K562 (cell line): ENCODE results near the gene TRNAU1AP. TPM values are rescaled to one million over a fixed set of nuclear protein-coding genes. Genes with fewer than 3 reads are reported as not detected.

ENCODE experiments used
- CBFA2T2 ChIP-seq: fragments of 450-650 bp; conservative IDR thresholded peaks from 2 replicates; pipeline ENCODE4 v1.6.1; 2017; ENCODE audit warnings: mild to moderate bottlenecking
- CHD7 ChIP-seq: fragments of 200-600 bp; sonication (generic); IDR thresholded peaks from one replicate; pipeline ENCODE4 v1.6.1; 2012; ENCODE audit warnings: mild to moderate bottlenecking, low read depth, low read length, inconsistent platforms
- FIP1L1 ChIP-seq: fragments of 200-400 bp; formaldehyde crosslinking; IDR thresholded peaks from 2 replicates; pipeline ENCODE4 v1.6.1; 2018; ENCODE audit warnings: mild to moderate bottlenecking, low read depth, low read length; ENCODE audit not compliant: poor library complexity, severe bottlenecking
- FOXK1 ChIP-seq: sonication (generic); formaldehyde crosslinking; IDR thresholded peaks from 2 replicates; pipeline ENCODE4 v1.8.0; 2022; ENCODE audit warnings: missing genetic modification reagents, mild to moderate bottlenecking, borderline replicate concordance
- MBD1 ChIP-seq: fragments of 250-450 bp; sonication (Bioruptor Pico); IDR thresholded peaks from 2 replicates; pipeline ENCODE4 v1.8.0; 2022; ENCODE audit warnings: inconsistent platforms
- MTA3 ChIP-seq: fragments of 450-650 bp; formaldehyde crosslinking; IDR thresholded peaks from 2 replicates; pipeline ENCODE4 v1.6.1; 2017; ENCODE audit warnings: mild to moderate bottlenecking, borderline replicate concordance
- RCOR1 ChIP-seq, 2 experiments: IDR thresholded peaks; 2 replicates each; pipeline ENCODE4 v1.6.1; 2012; ENCODE audit warnings: low read depth in 2 of 2, low read length in 2 of 2, borderline replicate concordance in 1 of 2, improper control_type of control experiment in 1 of 2
- SREBF2 ChIP-seq: sonication (generic); formaldehyde crosslinking; IDR thresholded peaks from 2 replicates; pipeline ENCODE4 v1.4.0; 2020; ENCODE audit warnings: mild to moderate bottlenecking, missing genetic modification reagents
- TAF1 ChIP-seq: IDR thresholded peaks from 2 replicates; pipeline ENCODE4 v1.6.1; 2011; ENCODE audit warnings: mild to moderate bottlenecking, low read length, moderate library complexity; ENCODE audit not compliant: insufficient read depth, control insufficient read depth, severe bottlenecking; ENCODE audit errors: extremely low read depth
- THRAP3 ChIP-seq: fragments of 450-650 bp; IDR thresholded peaks from 2 replicates; pipeline ENCODE4 v1.6.1; 2016; ENCODE audit warnings: mild to moderate bottlenecking, inconsistent platforms, borderline replicate concordance
- TSHZ1 ChIP-seq: fragments of 250-450 bp; sonication (Bioruptor Pico); IDR thresholded peaks from 2 replicates; pipeline ENCODE4 v1.4.0; 2020; ENCODE audit warnings: mild to moderate bottlenecking, moderate library complexity
- ZNF232 ChIP-seq: sonication (generic); formaldehyde crosslinking; IDR thresholded peaks from 2 replicates; pipeline ENCODE4 v1.8.0; 2022; ENCODE audit warnings: mild to moderate bottlenecking, missing genetic modification reagents
- polyA plus RNA-seq, 8 experiments: library from polyadenylated mRNA; depleted of rRNA in 4 of 8; stranded (reverse) in 5 of 8; unstranded in 3 of 8; fragments of >200 nt; fragmentation: Nextera tagmentation in 2 of 8; fragmentation: Illumina TruSeq in 1 of 8; extraction: Ambion mirVana in 2 of 8; extraction: Trizol in 1 of 8; gene quantifications; 2 replicates each; pipeline versions ENCODE4 v1.2.1 to v1.2.3, GENCODE V29; 2011 to 2014; ENCODE audit warnings: inconsistent platforms in 1 of 8, missing spikeins in 1 of 8
- total RNA-seq, 7 experiments: library from RNA; depleted of rRNA in 6 of 7; stranded (reverse); fragments of >200 nt in 6 of 7; fragmentation: Illumina TruSeq in 2 of 7; extraction: Trizol in 2 of 7; gene quantifications; 2 replicates each; pipeline versions ENCODE4 v1.2.1 to v1.2.3, GENCODE V29; 2011 to 2021; ENCODE audit warnings: low replicate concordance in 1 of 7

Gene TRNAU1AP
- total and polyA plus RNA-seq, 9 of the 15 experiments (the other 6 are each of a cell fraction or from before 2014, with no cell fraction given) = 34.9 to 110 (median 46.3) TPM

DNA sequence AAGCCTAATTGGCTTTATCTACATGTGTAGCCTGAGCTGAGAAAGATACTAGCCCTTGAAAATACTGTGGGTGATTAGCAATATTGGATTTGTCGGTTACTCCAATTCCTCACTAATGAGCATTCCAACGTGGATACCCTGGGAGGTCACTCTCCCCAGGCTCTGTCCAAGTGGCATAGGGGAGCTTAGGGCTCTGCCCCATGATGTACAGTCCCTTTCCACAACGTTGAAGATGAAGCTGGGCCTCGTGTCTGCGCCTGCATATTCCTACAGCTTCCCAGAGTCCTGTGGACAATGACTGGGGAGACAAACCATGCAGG, 44.5 kb upstream of the TRNAU1AP start (continued):
- TF ChIP-seq MBD1 (CRISPR knock-in tag) (no peak), FIP1L1 (no peak), RCOR1 (IDR thresholded peaks at IDR 0.05; ENCODE audit: borderline replicate concordance in 1 of 2, low read depth in 2 of 2, low read length in 2 of 2) (no peak), SREBF2 (no peak), TSHZ1 (CRISPR knock-in tag) (no peak), CHD7 (peak; percentile 33), CBFA2T2 (no peak), MTA3 (no peak), THRAP3 (no peak), TAF1 (peak; percentile 31), ZNF232 (CRISPR knock-in tag) (no peak), FOXK1 (no peak)
